PC-3 (cell line): Measurements from ENCODE around the gene PEX11G. TPM values are rescaled to one million over a fixed set of nuclear protein-coding genes. Genes with fewer than 3 reads are reported as not detected.

Source experiments
- ATAC-seq: fragments of 200-7000 bp; cut with Tn5 transposase; 2 replicates; pipeline ENCODE4 v1.9.1; 2020; ENCODE audit warnings: mild to moderate bottlenecking, moderate library complexity
- BruUV-seq: library from RNA; stranded (reverse); fragments of 400-500 nt; replicated peaks from 2 replicates; lab custom pipeline; 2021; lab: Mats Ljungman, UMichigan
- CTCF ChIA-PET: fragments of 300-600 bp; sonication (Branson Sonifier 250); formaldehyde crosslinking; loops from one replicate; lab custom pipeline; 2022; ENCODE audit warnings: antibody characterized with exemption; lab: Charles Lee
- POLR2A ChIA-PET: fragments of 300-600 bp; sonication (Branson Sonifier 250); formaldehyde crosslinking; loops from one replicate; lab custom pipeline; 2022; ENCODE audit warnings: antibody characterized with exemption; ENCODE audit not compliant: unreplicated experiment; lab: Charles Lee
- DNase-seq: peaks from one replicate; pipeline ENCODE4 v3.0.0-alpha.2; 2015
- H2AFZ ChIP-seq: fragments of 300-600 bp; sonication (generic); 2 replicates; pipeline ENCODE4 v1.6.0; 2016; ENCODE audit warnings: antibody characterized with exemption, low read length
- H3F3A ChIP-seq: fragments of 300-600 bp; sonication (generic); one replicate; pipeline ENCODE4 v1.6.0; 2017; ENCODE audit warnings: antibody characterized with exemption, low read length, control low read depth, mild to moderate bottlenecking; ENCODE audit not compliant: unreplicated experiment
- H3K27ac ChIP-seq: fragments of 300-600 bp; sonication (generic); 2 replicates; pipeline ENCODE4 v1.5.1; 2016; ENCODE audit warnings: mild to moderate bottlenecking, low read length
- H3K27me3 ChIP-seq: fragments of 300-600 bp; sonication (generic); 2 replicates; pipeline ENCODE4 v1.6.1; 2016; ENCODE audit warnings: low read length, mixed read lengths
- H3K36me3 ChIP-seq: fragments of 300-600 bp; sonication (generic); 2 replicates; pipeline ENCODE4 v1.6.1; 2016; ENCODE audit warnings: low read depth, mixed run types, low read length, mixed read lengths
- H3K4me1 ChIP-seq: fragments of 300-600 bp; sonication (generic); 2 replicates; pipeline ENCODE4 v1.5.1; 2016; ENCODE audit warnings: low read length; ENCODE audit not compliant: insufficient read depth
- H3K4me2 ChIP-seq: fragments of 300-600 bp; sonication (generic); 2 replicates; pipeline ENCODE4 v1.6.0; 2016; ENCODE audit warnings: low read length
- H3K4me3 ChIP-seq: fragments of 300-600 bp; sonication (generic); 2 replicates; pipeline ENCODE4 v1.5.1; 2016; ENCODE audit warnings: mild to moderate bottlenecking, low read length, mixed read lengths
- H3K79me2 ChIP-seq: fragments of 300-600 bp; sonication (generic); 2 replicates; pipeline ENCODE4 v1.6.1; 2017; ENCODE audit warnings: low read length, mixed read lengths
- H3K9ac ChIP-seq: fragments of 300-600 bp; sonication (generic); 2 replicates; pipeline ENCODE4 v1.6.0; 2016; ENCODE audit warnings: mild to moderate bottlenecking, low read length
- H3K9me2 ChIP-seq: fragments of 300-600 bp; sonication (generic); replicated peaks from 2 replicates; pipeline ENCODE4 v1.6.1; 2016; ENCODE audit warnings: mixed run types, low read length, mixed read lengths
- H3K9me3 ChIP-seq: fragments of 300-600 bp; sonication (generic); 2 replicates; pipeline ENCODE4 v1.6.1; 2016; ENCODE audit warnings: low read length, mixed read lengths
- H4K20me1 ChIP-seq: fragments of 300-600 bp; sonication (generic); 2 replicates; pipeline ENCODE4 v1.6.1; 2016; ENCODE audit warnings: low read length, mixed read lengths
- CTCF ChIP-seq: fragments of 300-600 bp; sonication (generic); conservative IDR thresholded peaks from 2 replicates; pipeline ENCODE4 v1.5.1; 2017; ENCODE audit warnings: antibody characterized with exemption, low read depth, mild to moderate bottlenecking, low read length
- EZH2 ChIP-seq: fragments of 300-600 bp; sonication (generic); IDR thresholded peaks from one replicate; pipeline ENCODE4 v1.6.1; 2017; ENCODE audit warnings: antibody characterized with exemption, mild to moderate bottlenecking, low read length; ENCODE audit not compliant: unreplicated experiment
- EZH2phosphoT487 ChIP-seq: fragments of 300-600 bp; sonication (generic); IDR thresholded peaks from 2 replicates; pipeline ENCODE4 v1.6.1; 2018; ENCODE audit warnings: mild to moderate bottlenecking, antibody characterized with exemption, low read length, borderline replicate concordance
- intact Hi-C: fragments of 100-400 bp; cut with micrococcal nuclease; formaldehyde crosslinking; loops from 2 replicates; pipeline ENCODE4 v1.9.0; 2023
- total RNA-seq: library from RNA; depleted of rRNA; stranded (reverse); fragments of >200 nt; gene quantifications from 2 replicates; pipeline ENCODE4 v1.2.3, GENCODE V29; 2014

The PEX11G gene
- total RNA-seq, 1 experiment from 2014 or later = 6.6 TPM

- ATAC-seq (peak; percentile 4; the same call in 1 of the 2 replicates), DNase-seq (no peak)
- peak overlapping the region; percentile 58; the same call in 1 of the 2 replicates for H2AFZ ChIP-seq
- H3K4me1 ChIP-seq = peaks cover 13% of the 10 kb centered on the region
- H3K4me3 ChIP-seq = peak overlapping the region; percentile 70
- no peaks in the 10 kb centered on the region for H4K20me1 ChIP-seq
- H3K27me3 ChIP-seq = no peaks in the 10 kb centered on the region
- ChIA-PET POLR2A (interaction anchor here (0.6 kb wide), 1 partner anchor 150 kb away, joined by 3 read pairs; no protein-coding TSS in a partner anchor), CTCF (interaction anchor here (0.7 kb wide), 1 partner anchor 47 kb away, joined by 3 read pairs; no protein-coding TSS in a partner anchor)
- H3K27ac ChIP-seq = no peak overlapping the region
- H3K9me2 ChIP-seq = no peaks in the 10 kb centered on the region
- H3K9me3 ChIP-seq = no peaks in the 10 kb centered on the region
- intact Hi-C loops = no loop called here
- peak overlapping the region; percentile 97 for H3K4me2 ChIP-seq
- H3K9ac ChIP-seq = peak overlapping the region; percentile 82
- no peak for TF ChIP-seq CTCF
- no peak for TF ChIP-seq EZH2phosphoT487
- no peak for TF ChIP-seq EZH2
- H3K79me2 ChIP-seq = no peaks in the 10 kb centered on the region; the same call in 1 of the 2 replicates
- BruUV-seq = no TSS peak
- no peaks in the 10 kb centered on the region for H3K36me3 ChIP-seq
- H3F3A ChIP-seq = no peaks in the 10 kb centered on the region
Observed at GRCh38 chr19:7516333-7516732, 27.5 kb upstream of the PEX11G start.

GRCh38 chr19:7515645-7516151 lies 26.9 kb upstream of the PEX11G start, which contains the start of gene ZNF358:
Gene ZNF358, plus strand, starts transcription at chr19:7516103. Its CDS starts 3,140 bp downstream, at chr19:7519243.
- intact Hi-C loops = no loop called here
- Histone ChIP-seq H3K9me2 (no peaks in the 10 kb centered on the region), H3F3A (no peaks in the 10 kb centered on the region), H3K4me3 (peak within 1 kb of the TSS; percentile 70), H3K27ac (no peak within 1 kb of the TSS; the same call in 1 of the 2 replicates), H3K4me2 (peak within 1 kb of the TSS; percentile 97), H2AFZ (peak within 1 kb of the TSS; percentile 95), H3K9ac (peak within 1 kb of the TSS; percentile 82), H3K79me2 (no peaks in the 10 kb centered on the region; the same call in 1 of the 2 replicates), H4K20me1 (no peaks in the 10 kb centered on the region), H3K36me3 (no peaks in the 10 kb centered on the region), H3K27me3 (no peaks in the 10 kb centered on the region), H3K4me1 (peaks cover 13% of the 10 kb centered on the region), H3K9me3 (no peaks in the 10 kb centered on the region)
- TF ChIP-seq EZH2 (no peak), EZH2phosphoT487 (no peak), CTCF (no peak)
- ChIA-PET CTCF (interaction anchor here (0.7 kb wide), 1 partner anchor 48 kb away, joined by 3 read pairs; no protein-coding TSS in a partner anchor), POLR2A (interaction anchor here (0.6 to 1.0 kb wide), 2 partner anchors 16 to 149 kb away, joined by 3 to 4 read pairs; no protein-coding TSS in a partner anchor)
- ATAC-seq (peak; percentile 96), DNase-seq (peak; percentile 69)
- no TSS peak for BruUV-seq
